ENCODE measurements around the gene APOH. TPM values are rescaled to one million over a fixed set of nuclear protein-coding genes. Genes with fewer than 3 reads are reported as not detected.

Gene APOH
- total and polyA plus RNA-seq, 2 of the 13 experiments (the other 11 are each of a cell fraction or from before 2014, with no cell fraction given): 4,846 to 5,748 TPM

DNA sequence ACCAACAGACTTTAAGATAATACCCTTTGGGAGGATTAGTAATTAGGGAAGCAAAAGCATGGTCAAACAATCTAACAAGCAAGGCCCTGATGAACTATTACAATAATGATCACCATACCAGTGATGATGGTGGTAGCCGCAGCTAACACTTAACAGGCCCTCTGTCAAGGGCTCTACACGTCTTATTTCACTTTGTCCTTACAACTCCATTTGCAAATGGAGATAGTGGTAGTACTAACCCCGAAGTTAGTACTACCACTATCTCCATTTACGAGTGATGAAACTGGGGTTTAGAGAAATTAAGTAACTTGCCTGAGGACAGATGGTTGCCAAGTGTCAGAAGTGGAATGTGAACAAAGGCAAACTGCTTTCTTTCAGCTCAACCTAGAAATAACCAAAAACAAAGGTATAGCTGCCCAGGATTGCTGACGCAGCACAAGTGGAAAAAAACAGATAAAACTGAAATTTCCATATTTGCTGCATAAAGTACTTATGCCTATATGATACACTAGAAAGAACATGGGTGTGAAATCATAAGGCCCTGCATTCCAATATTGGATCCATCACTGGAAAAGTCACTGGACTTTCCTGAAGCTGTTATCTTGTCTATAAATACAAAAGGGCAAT is 61.9 kb downstream of the APOH start:
- H3K4me3 ChIP-seq (replicated peaks in 1 of 3; ENCODE audit: insufficient read depth in 1 of 3, low read depth in 2 of 3, low read length in 3 of 3): no peak overlapping the region
- no peaks in the 10 kb centered on the region for H3K9me3 ChIP-seq (ENCODE audit: low read length)
- H3K27me3 ChIP-seq (ENCODE audit: control insufficient read depth in 1 of 2, insufficient read depth in 2 of 2, low read length in 2 of 2): no peaks in the 10 kb centered on the region
- no TSS peak for BruUV-seq (replicated peaks)
- H3K4me2 ChIP-seq (ENCODE audit: low read depth, low read length): no peak overlapping the region
- ATAC-seq (no peak), FAIRE-seq (no peak), DNase-seq (ENCODE audit: low spot score) (no peak)
- no peaks in the 10 kb centered on the region for H3K79me2 ChIP-seq (ENCODE audit: insufficient read depth, low read length)
- no peaks in the 10 kb centered on the region for H3K36me3 ChIP-seq (replicated peaks in 1 of 2; ENCODE audit: control insufficient read depth in 1 of 2, insufficient read depth in 2 of 2, low read length in 2 of 2)
- H2AFZ ChIP-seq (ENCODE audit: low read length): no peak overlapping the region
- in situ Hi-C loops (cut with HindIII; ENCODE audit: extremely low pct_ligation_motif_present, low pct_unique_long_range_greater_than_20kb) (loop anchor here (5.0 to 25.0 kb wide), 4 partner anchors 630 to 935 kb away; no protein-coding TSS in a partner anchor), intact Hi-C loops (cut with micrococcal nuclease; ENCODE audit: unreplicated experiment) (no loop called here)
- 63% methylated on average over 5 of the region's 5 CpGs for WGBS (ENCODE audit: low lambda C conversion rate)
- ChIA-PET CTCF (ENCODE audit: low intra/inter-chr PET ratio, low total read pairs) (no interaction called here), POLR2A (no interaction called here)
- TF ChIP-seq ZNF343 (CRISPR knock-in tag; IDR thresholded peaks at IDR 0.05): no peak
- TF ChIP-seq, protein P1, sequence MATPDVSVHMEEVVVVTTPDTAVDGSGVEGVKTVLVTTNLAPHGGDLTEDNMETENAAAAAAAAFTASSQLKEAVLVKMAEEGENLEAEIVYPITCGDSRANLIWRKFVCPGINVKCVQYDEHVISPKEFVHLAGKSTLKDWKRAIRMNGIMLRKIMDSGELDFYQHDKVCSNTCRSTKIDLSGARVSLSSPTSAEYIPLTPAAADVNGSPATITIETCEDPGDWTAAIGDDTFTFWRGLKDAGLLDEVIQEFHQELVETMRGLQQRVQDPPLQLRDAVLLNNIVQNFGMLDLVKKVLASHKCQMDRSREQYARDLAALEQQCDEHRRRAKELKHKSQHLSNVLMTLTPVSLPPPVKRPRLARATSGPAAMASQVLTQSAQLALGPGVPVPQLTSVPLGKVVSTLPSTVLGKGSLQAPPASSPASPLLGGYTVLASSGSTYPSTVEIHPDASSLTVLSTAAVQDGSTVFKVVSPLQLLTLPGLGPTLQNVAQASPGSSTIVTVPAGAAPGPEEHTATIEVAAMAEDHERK (CRISPR knock-in tag; IDR thresholded peaks at IDR 0.05; ENCODE audit: low read depth): no peak
- TF ChIP-seq, protein P2, sequence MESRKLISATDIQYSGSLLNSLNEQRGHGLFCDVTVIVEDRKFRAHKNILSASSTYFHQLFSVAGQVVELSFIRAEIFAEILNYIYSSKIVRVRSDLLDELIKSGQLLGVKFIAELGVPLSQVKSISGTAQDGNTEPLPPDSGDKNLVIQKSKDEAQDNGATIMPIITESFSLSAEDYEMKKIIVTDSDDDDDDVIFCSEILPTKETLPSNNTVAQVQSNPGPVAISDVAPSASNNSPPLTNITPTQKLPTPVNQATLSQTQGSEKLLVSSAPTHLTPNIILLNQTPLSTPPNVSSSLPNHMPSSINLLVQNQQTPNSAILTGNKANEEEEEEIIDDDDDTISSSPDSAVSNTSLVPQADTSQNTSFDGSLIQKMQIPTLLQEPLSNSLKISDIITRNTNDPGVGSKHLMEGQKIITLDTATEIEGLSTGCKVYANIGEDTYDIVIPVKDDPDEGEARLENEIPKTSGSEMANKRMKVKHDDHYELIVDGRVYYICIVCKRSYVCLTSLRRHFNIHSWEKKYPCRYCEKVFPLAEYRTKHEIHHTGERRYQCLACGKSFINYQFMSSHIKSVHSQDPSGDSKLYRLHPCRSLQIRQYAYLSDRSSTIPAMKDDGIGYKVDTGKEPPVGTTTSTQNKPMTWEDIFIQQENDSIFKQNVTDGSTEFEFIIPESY (CRISPR knock-in tag; IDR thresholded peaks at IDR 0.05): no peak
- TF ChIP-seq ZNF839 (CRISPR knock-in tag; IDR thresholded peaks at IDR 0.05; ENCODE audit: borderline replicate concordance): no peak
- no peak for TF ChIP-seq MYPOP (CRISPR knock-in tag; IDR thresholded peaks at IDR 0.05)
- TF ChIP-seq MAFK (conservative IDR thresholded peaks at IDR 0.05 in 1 of 2, IDR thresholded peaks at IDR 0.05 in 1 of 2; ENCODE audit: low read length in 2 of 2): peak; percentile 90 to 95
- no peak for TF ChIP-seq CCDC6 (CRISPR knock-in tag; IDR thresholded peaks at IDR 0.05)
- TF ChIP-seq HMGA1 (CRISPR knock-in tag; conservative IDR thresholded peaks at IDR 0.05): no peak
- TF ChIP-seq, protein P3, sequence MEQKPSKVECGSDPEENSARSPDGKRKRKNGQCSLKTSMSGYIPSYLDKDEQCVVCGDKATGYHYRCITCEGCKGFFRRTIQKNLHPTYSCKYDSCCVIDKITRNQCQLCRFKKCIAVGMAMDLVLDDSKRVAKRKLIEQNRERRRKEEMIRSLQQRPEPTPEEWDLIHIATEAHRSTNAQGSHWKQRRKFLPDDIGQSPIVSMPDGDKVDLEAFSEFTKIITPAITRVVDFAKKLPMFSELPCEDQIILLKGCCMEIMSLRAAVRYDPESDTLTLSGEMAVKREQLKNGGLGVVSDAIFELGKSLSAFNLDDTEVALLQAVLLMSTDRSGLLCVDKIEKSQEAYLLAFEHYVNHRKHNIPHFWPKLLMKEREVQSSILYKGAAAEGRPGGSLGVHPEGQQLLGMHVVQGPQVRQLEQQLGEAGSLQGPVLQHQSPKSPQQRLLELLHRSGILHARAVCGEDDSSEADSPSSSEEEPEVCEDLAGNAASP (CRISPR knock-in tag; IDR thresholded peaks at IDR 0.05; ENCODE audit: borderline replicate concordance): no peak
- no peak for TF ChIP-seq CHD2 (IDR thresholded peaks at IDR 0.05; ENCODE audit: low read depth, low read length)
- TF ChIP-seq RNF2 (conservative IDR thresholded peaks at IDR 0.05; ENCODE audit: low read depth): no peak
- TF ChIP-seq ZNF792 (CRISPR knock-in tag; IDR thresholded peaks at IDR 0.05): no peak
- no peak for TF ChIP-seq ISX (CRISPR knock-in tag; conservative IDR thresholded peaks at IDR 0.05)
- no peak for TF ChIP-seq HOXD1 (CRISPR knock-in tag; IDR thresholded peaks at IDR 0.05)
- TF ChIP-seq MAFF (IDR thresholded peaks at IDR 0.05; ENCODE audit: low read depth, low read length): peak; percentile 91
- H3K27ac ChIP-seq (ENCODE audit: extremely low read length, insufficient read depth, low read length): no peak overlapping the region
- no peaks in the 10 kb centered on the region for H4K20me1 ChIP-seq (ENCODE audit: insufficient read depth, low read length)
- no peak overlapping the region for H3K9ac ChIP-seq (ENCODE audit: insufficient read depth, low read depth, low read length)
- no peaks in the 10 kb centered on the region for H3K4me1 ChIP-seq (ENCODE audit: insufficient read depth, low read length)

Measured in HepG2 (cell line).